H9 (cell line): ENCODE measurements around the gene ADGRL2. TPM values are rescaled to one million over a fixed set of nuclear protein-coding genes. Genes with fewer than 3 reads are reported as not detected.

Source experiments
- DNase-seq: peaks from one replicate; pipeline ENCODE4 v3.0.0-alpha.2; 2017
- H2AFZ ChIP-seq: one replicate; pipeline ENCODE4 v1.6.1; 2013; ENCODE audit warnings: mild to moderate bottlenecking, low read length, control low read depth, moderate library complexity
- H2AK5ac ChIP-seq: 2 replicates; pipeline ENCODE4 v1.6.1; 2013; ENCODE audit warnings: low read length, control low read depth, mixed read lengths; ENCODE audit not compliant: insufficient read length
- H2BK120ac ChIP-seq: one replicate; pipeline ENCODE4 v1.6.1; 2013; ENCODE audit warnings: low read depth, mild to moderate bottlenecking, low read length, control low read depth, inconsistent platforms; ENCODE audit not compliant: poor library complexity, severe bottlenecking
- H2BK12ac ChIP-seq: 2 replicates; pipeline ENCODE4 v1.6.1; 2013; ENCODE audit warnings: low read length, control low read depth, mixed read lengths, low read depth; ENCODE audit not compliant: insufficient read length
- H2BK15ac ChIP-seq: 2 replicates; pipeline ENCODE4 v1.6.1; 2013; ENCODE audit warnings: low read depth, low read length, control low read depth
- H2BK20ac ChIP-seq: one replicate; pipeline ENCODE4 v1.6.1; 2013; ENCODE audit warnings: low read depth, mild to moderate bottlenecking, low read length, control low read depth, inconsistent platforms; ENCODE audit not compliant: poor library complexity, severe bottlenecking
- H2BK5ac ChIP-seq: 2 replicates; pipeline ENCODE4 v1.6.1; 2013; ENCODE audit warnings: low read length, control low read depth, mixed read lengths; ENCODE audit not compliant: insufficient read length
- H3K14ac ChIP-seq: 2 replicates; pipeline ENCODE4 v1.6.1; 2013; ENCODE audit warnings: low read length, control low read depth; ENCODE audit not compliant: insufficient read depth
- H3K18ac ChIP-seq: 2 replicates; pipeline ENCODE4 v1.6.1; 2013; ENCODE audit warnings: low read depth, mild to moderate bottlenecking, mixed read lengths, low read length, control low read depth; ENCODE audit not compliant: insufficient read length
- H3K23ac ChIP-seq: 2 replicates; pipeline ENCODE4 v1.6.1; 2013; ENCODE audit warnings: low read length, control low read depth, mixed read lengths, low read depth; ENCODE audit not compliant: insufficient read length
- H3K23me2 ChIP-seq: 2 replicates; pipeline ENCODE4 v1.6.1; 2013; ENCODE audit warnings: low read depth, mild to moderate bottlenecking, mixed read lengths, low read length, control low read depth; ENCODE audit not compliant: insufficient read length, poor library complexity, severe bottlenecking
- H3K27ac ChIP-seq: 2 replicates; pipeline ENCODE4 v1.5.1; 2013; ENCODE audit warnings: low read length, control low read depth, mixed read lengths, low read depth; ENCODE audit not compliant: insufficient read length
- H3K27me3 ChIP-seq: 2 replicates; pipeline ENCODE4 v1.6.1; 2013; ENCODE audit warnings: low read length, control low read depth, inconsistent platforms; ENCODE audit not compliant: insufficient read depth
- H3K4ac ChIP-seq: 2 replicates; pipeline ENCODE4 v1.6.1; 2013; ENCODE audit warnings: low read depth, mild to moderate bottlenecking, control low read depth, inconsistent platforms, low read length, moderate library complexity
- H3K4me1 ChIP-seq: 2 replicates; pipeline ENCODE4 v1.6.1; 2013; ENCODE audit warnings: low read length, control low read depth, inconsistent platforms; ENCODE audit not compliant: insufficient read depth
- H3K4me2 ChIP-seq: 2 replicates; pipeline ENCODE4 v1.6.1; 2013; ENCODE audit warnings: low read length, control low read depth, mixed read lengths; ENCODE audit not compliant: insufficient read length, insufficient read depth
- H3K56ac ChIP-seq: 2 replicates; pipeline ENCODE4 v1.6.1; 2013; ENCODE audit warnings: low read depth, mild to moderate bottlenecking, mixed read lengths, low read length, control low read depth; ENCODE audit not compliant: insufficient read length
- H3K79me1 ChIP-seq: 2 replicates; pipeline ENCODE4 v1.6.1; 2013; ENCODE audit warnings: low read depth, mild to moderate bottlenecking, moderate library complexity, low read length, control low read depth, inconsistent platforms; ENCODE audit not compliant: insufficient read depth, poor library complexity, severe bottlenecking
- H3K79me2 ChIP-seq: 2 replicates; pipeline ENCODE4 v1.6.1; 2013; ENCODE audit warnings: low read length, control low read depth, inconsistent platforms; ENCODE audit not compliant: insufficient read depth
- H3K9ac ChIP-seq: 2 replicates; pipeline ENCODE4 v1.6.1; 2013; ENCODE audit warnings: low read length, control low read depth, mixed read lengths; ENCODE audit not compliant: insufficient read length; ENCODE audit errors: extremely low read depth
- H3K9me3 ChIP-seq: one replicate; pipeline ENCODE4 v1.6.1; 2013; ENCODE audit warnings: low read depth, low read length, inconsistent platforms; ENCODE audit not compliant: control insufficient read depth
- H3T11ph ChIP-seq: one replicate; pipeline ENCODE4 v1.6.1; 2013; ENCODE audit warnings: mild to moderate bottlenecking, low read length, control low read depth, inconsistent platforms
- H4K20me1 ChIP-seq: one replicate; pipeline ENCODE4 v1.6.1; 2013; ENCODE audit not compliant: control insufficient read depth, insufficient read length, insufficient read depth
- H4K5ac ChIP-seq: 2 replicates; pipeline ENCODE4 v1.6.1; 2013; ENCODE audit warnings: low read depth, mild to moderate bottlenecking, mixed read lengths, low read length, control low read depth; ENCODE audit not compliant: insufficient read length
- H4K8ac ChIP-seq: replicated peaks from 2 replicates; pipeline ENCODE4 v1.6.1; 2013; ENCODE audit warnings: low read length, control low read depth, mixed read lengths, low read depth; ENCODE audit not compliant: insufficient read length
- H4K91ac ChIP-seq: 2 replicates; pipeline ENCODE4 v1.6.1; 2013; ENCODE audit warnings: low read depth, mild to moderate bottlenecking, moderate library complexity, mixed read lengths, low read length, control low read depth; ENCODE audit not compliant: insufficient read length
- H3K27ac Mint-ChIP-seq, 3 experiments: 2 replicates in 2 of 3; 3 replicates in 1 of 3; pipeline ENCODE4 v1.8.0; 2020 to 2021; ENCODE audit warnings: mixed read lengths in 3 of 3, mild to moderate bottlenecking in 1 of 3, moderate library complexity in 1 of 3
- H3K27me3 Mint-ChIP-seq: 2 replicates; pipeline ENCODE4 v1.8.0; 2021; ENCODE audit warnings: low read depth, mild to moderate bottlenecking, moderate library complexity, mixed read lengths
- H3K36me3 Mint-ChIP-seq, 3 experiments: 2 replicates in 2 of 3; 3 replicates in 1 of 3; pipeline ENCODE4 v1.8.0; 2020 to 2021; ENCODE audit warnings: low read depth in 3 of 3, mixed read lengths in 3 of 3; ENCODE audit not compliant: insufficient read depth in 1 of 3
- H3K4me1 Mint-ChIP-seq, 2 experiments: 2 replicates each; pipeline ENCODE4 v1.8.0; 2020; ENCODE audit warnings: mixed read lengths in 2 of 2
- H3K4me3 Mint-ChIP-seq, 2 experiments: 2 replicates in 1 of 2; 3 replicates in 1 of 2; pipeline ENCODE4 v1.8.0; 2020 to 2021; ENCODE audit warnings: mild to moderate bottlenecking in 2 of 2, mixed read lengths in 2 of 2, moderate library complexity in 1 of 2
- H3K9me3 Mint-ChIP-seq, 2 experiments: 2 replicates in 1 of 2; 3 replicates in 1 of 2; pipeline ENCODE4 v1.8.0; 2020; ENCODE audit warnings: mild to moderate bottlenecking in 2 of 2, mixed read lengths in 2 of 2, moderate library complexity in 1 of 2
- CTCF ChIP-seq: fragments of 200-600 bp; sonication (generic); conservative IDR thresholded peaks from 3 replicates; pipeline ENCODE4 v1.8.0; 2021; ENCODE audit warnings: antibody characterized with exemption, mild to moderate bottlenecking
- WGBS: extraction: QIAGEN DNeasy Blood & Tissue Kit; methylation state at CpG from one replicate; pipeline ENCODE4 v1.1.7; 2013; ENCODE audit warnings: missing lambda C conversion rate, low lambda C conversion rate, mixed read lengths; ENCODE audit not compliant: insufficient read length; ENCODE audit errors: extremely low coverage; 5-methylcytosine and 5-hydroxymethylcytosine counted together
- total RNA-seq: library from RNA; stranded (reverse); gene quantifications from 2 replicates; pipeline ENCODE4 v1.2.1, GENCODE V29; 2021

Gene ADGRL2
- total RNA-seq, 1 experiment from 2014 or later, result 119 TPM

GRCh38 chr1:81998165-81998564, 197.4 kb downstream of the ADGRL2 start:
- no peak overlapping the region for H3K4me2 ChIP-seq
- H3K9ac ChIP-seq, result no peak overlapping the region
- H3K4ac ChIP-seq, result no peak overlapping the region
- peaks cover 7 to 9% of the 10 kb centered on the region in 2 experiments; a peak in 2 of 4 replicates for H3K4me1 Mint-ChIP-seq
- no peak overlapping the region for H3K18ac ChIP-seq
- no peak for DNase-seq
- H3K27me3 ChIP-seq, result no peaks in the 10 kb centered on the region
- H4K5ac ChIP-seq, result no peak overlapping the region
- H3K9me3 Mint-ChIP-seq, result no peaks in the 10 kb centered on the region
- H2BK20ac ChIP-seq, result no peak overlapping the region
- H2AK5ac ChIP-seq, result no peak overlapping the region
- no peak overlapping the region for H3K56ac ChIP-seq
- H2AFZ ChIP-seq, result no peak overlapping the region
- H3K79me1 ChIP-seq, result no peaks in the 10 kb centered on the region
- H2BK12ac ChIP-seq, result no peak overlapping the region
- H3K27ac Mint-ChIP-seq, result peak overlapping the region in 1 of 3 experiments; percentile 8; a peak in 1 of 7 replicates
- H3K36me3 Mint-ChIP-seq, result no peaks in the 10 kb centered on the region
- H4K20me1 ChIP-seq, result no peaks in the 10 kb centered on the region
- no peak overlapping the region; a peak in 1 of 5 replicates for H3K4me3 Mint-ChIP-seq
- no peak overlapping the region for H2BK5ac ChIP-seq
- no peak overlapping the region for H2BK15ac ChIP-seq
- H2BK120ac ChIP-seq, result no peak overlapping the region
- H3K79me2 ChIP-seq, result no peaks in the 10 kb centered on the region
- H3T11ph ChIP-seq, result no peak overlapping the region
- no peak overlapping the region for H4K91ac ChIP-seq
- H3K23me2 ChIP-seq, result no peaks in the 10 kb centered on the region
- no peak for TF ChIP-seq CTCF
- no peaks in the 10 kb centered on the region for H3K9me3 ChIP-seq
- no peak overlapping the region for H3K27ac ChIP-seq
- no peak overlapping the region for H4K8ac ChIP-seq
- no peaks in the 10 kb centered on the region for H3K27me3 Mint-ChIP-seq
- H3K14ac ChIP-seq, result no peak overlapping the region
- no peak overlapping the region for H3K23ac ChIP-seq
- WGBS, result no CpG with 5 or more reads among the region's 4 CpGs
- no peaks in the 10 kb centered on the region for H3K4me1 ChIP-seq
